IPS-18c (cell line): ENCODE results near the gene IMP3.

Experiments
- H3K4me3 ChIP-seq: 2 replicates; pipeline ENCODE4 v1.7.0; 2013; ENCODE audit warnings: low read depth, mild to moderate bottlenecking, low read length, moderate library complexity; ENCODE audit not compliant: insufficient read depth
- H3K9me3 ChIP-seq: one replicate; pipeline ENCODE4 v1.6.1; 2013; ENCODE audit warnings: mild to moderate bottlenecking, low read length, moderate library complexity; ENCODE audit not compliant: control insufficient read depth, insufficient read depth

The IMP3 gene

DNA sequence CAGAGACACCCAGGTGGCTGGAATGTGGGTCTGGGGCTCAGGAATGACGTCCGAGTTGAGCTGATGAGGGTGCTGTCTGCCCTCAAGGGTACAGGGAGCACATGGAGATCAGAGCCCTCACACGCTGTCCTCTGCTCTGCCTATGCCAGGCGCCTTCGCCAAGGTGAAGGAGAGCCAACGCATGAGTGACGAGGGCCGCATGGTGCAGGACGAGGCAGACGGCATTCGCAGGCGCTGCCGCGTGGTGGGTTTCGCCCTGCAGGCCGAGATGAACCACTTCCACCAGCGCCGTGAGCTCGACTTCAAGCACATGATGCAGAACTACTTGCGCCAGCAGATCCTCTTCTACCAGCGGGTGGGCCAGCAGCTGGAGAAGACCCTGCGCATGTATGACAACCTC lies 16.8 kb upstream of the IMP3 start:
- H3K4me3 ChIP-seq = no peak overlapping the region
- H3K9me3 ChIP-seq = no peaks in the 10 kb centered on the region

GRCh38 chr15:75656331-75656730 lies 16.3 kb upstream of the IMP3 start:
- H3K4me3 ChIP-seq = no peak overlapping the region
- H3K9me3 ChIP-seq = no peaks in the 10 kb centered on the region

- Histone ChIP-seq H3K4me3 (no peak overlapping the region), H3K9me3 (no peaks in the 10 kb centered on the region)
Measured at GRCh38 chr15:75655931-75656330, 15.9 kb upstream of the IMP3 start.

DNA sequence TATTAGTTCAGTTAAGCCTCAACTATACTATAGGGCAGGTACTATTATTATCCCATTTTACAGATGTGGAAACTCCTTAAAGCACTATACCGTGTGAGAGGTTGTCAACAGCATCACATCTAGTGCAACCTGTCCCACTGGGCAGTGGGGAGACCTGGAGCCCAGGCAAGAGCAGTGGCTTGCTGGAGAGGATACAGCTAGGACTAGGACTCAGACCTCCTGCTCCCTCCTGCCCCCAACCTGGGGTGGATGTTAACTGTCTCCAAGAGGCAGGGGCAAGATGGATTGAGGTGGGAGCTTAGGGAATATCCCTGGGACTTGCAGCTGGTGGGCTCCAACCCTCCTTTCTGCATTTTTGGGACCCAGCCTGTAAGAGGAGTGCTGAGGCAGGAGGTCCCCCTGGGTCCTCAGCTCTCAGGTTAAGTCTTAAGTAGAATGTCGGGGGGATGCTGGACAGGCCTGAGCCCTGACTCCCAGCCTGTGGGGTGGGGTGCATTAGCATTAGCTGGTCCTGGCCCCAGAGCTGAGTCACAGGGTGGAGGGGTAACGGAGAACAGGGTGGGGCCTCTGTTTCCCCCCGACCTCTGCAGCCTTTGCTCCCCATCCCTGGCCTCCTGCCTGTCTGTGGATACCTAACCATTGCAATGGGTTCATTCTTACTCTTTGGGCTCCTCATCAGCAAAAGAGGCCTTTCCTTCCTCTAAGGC lies 14.3 kb upstream of the IMP3 start:
- Histone ChIP-seq H3K9me3 (no peaks in the 10 kb centered on the region), H3K4me3 (no peak overlapping the region; the same call in 1 of the 2 replicates)

GRCh38 chr15:75653347-75653913 lies 13.4 kb upstream of the IMP3 start:
- no peaks in the 10 kb centered on the region for H3K9me3 ChIP-seq
- no peak overlapping the region for H3K4me3 ChIP-seq

- H3K4me3 ChIP-seq = 0 out of 2 replicates have a peak overlapping the region, but pooled peaks have one; percentile 24
Measured at GRCh38 chr15:75651810-75652543, 12.0 kb upstream of the IMP3 start.

GRCh38 chr15:75650908-75651809 lies 11.1 kb upstream of the IMP3 start:
- Histone ChIP-seq H3K9me3 (no peaks in the 10 kb centered on the region), H3K4me3 (peak overlapping the region; percentile 24)

More at GRCh38 chr15:75651810-75652543, 12.0 kb upstream of the IMP3 start:
- H3K9me3 ChIP-seq = no peaks in the 10 kb centered on the region

DNA sequence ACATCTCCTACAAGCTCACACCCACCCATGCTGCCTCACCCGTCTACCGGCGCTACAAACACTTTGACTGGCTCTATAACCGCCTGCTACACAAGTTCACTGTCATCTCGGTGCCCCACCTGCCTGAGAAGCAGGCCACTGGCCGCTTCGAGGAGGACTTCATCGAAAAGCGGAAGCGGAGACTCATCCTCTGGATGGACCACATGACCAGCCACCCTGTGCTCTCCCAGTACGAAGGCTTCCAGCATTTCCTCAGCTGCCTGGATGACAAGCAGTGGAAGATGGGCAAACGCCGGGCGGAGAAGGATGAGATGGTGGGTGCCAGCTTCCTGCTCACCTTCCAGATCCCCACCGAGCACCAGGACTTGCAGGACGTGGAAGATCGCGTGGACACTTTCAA lies 9.8 kb upstream of the IMP3 start:
- Histone ChIP-seq H3K9me3 (no peaks in the 10 kb centered on the region), H3K4me3 (peak overlapping the region; percentile 12; the same call in 1 of the 2 replicates)

GRCh38 chr15:75649045-75649761 lies 9.2 kb upstream of the IMP3 start:
- Histone ChIP-seq H3K4me3 (peak overlapping the region; percentile 95), H3K9me3 (no peaks in the 10 kb centered on the region)

DNA sequence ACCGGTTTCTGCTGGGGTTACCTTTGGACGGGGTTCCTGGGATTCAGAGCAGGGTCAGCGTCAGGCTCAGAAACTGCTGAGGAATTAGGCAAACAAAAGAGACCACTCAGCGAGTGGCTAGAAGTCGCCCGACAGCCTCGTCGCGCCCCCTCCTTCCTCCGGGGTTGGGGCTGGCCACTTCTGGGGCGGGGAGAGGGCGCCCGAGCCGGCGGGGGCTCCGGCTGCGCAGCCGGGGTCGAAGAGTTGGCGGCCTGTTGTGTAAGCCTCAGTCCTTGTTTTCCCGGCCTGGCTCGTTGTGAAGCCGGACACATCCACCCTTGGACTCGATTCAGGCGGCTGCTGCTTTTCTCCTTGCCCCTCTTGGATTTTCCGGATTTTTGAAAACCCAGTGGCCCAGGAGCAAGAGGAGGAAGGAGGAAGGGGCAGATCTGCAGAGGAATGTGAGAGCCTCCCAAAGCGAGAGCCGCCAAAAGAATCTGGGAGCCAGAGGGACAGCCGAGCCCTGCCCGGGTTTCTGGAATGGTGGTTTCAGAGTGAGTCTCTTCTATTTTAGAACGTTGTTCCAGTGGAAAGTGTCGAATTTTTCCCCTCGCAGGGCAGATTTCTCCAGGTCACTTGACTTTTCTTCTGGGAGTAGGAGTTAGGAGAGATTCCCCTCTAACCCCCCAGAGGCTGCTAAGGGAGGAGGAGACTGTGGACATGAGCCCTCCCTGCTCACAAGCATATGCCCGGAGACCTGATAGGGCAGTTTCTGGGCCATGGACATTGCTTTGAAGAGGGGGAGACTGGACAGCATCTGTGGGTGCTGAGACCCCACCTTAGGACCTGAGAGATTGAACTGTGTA lies 8.4 kb upstream of the IMP3 start:
- peak overlapping the region; percentile 95 for H3K4me3 ChIP-seq

GRCh38 chr15:75647370-75648155 lies 7.5 kb upstream of the IMP3 start, which contains the start of gene SNX33:
Gene SNX33, plus strand, starts transcription at chr15:75647912. Its CDS starts 1,191 bp downstream, at chr15:75649103.
- H3K4me3 ChIP-seq = peak within 1 kb of the TSS; percentile 95

More for the DNA sequence above, 8.4 kb upstream of the IMP3 start:
- no peaks in the 10 kb centered on the region for H3K9me3 ChIP-seq

DNA sequence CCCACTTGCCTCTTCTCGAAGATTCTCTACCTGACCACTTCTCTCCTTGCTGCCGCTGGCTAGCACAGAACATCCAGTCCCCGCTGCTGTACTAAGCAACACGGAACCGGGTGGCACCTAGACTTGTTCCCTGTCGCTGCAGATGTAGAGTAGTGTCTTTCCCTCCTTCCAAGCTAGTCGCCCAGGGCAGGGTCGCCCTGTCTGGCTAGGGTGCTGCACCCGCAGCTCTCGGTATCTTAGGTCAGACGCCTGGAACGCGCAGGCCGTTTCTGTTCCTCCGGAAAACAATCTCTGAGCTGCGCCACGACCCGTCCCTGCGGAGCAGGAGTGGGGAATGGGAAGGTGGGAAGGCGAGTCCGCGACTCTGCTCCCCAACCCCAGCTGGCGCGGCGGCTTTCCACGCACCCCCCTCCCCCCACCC lies 6.9 kb upstream of the IMP3 start:
- peak overlapping the region; percentile 95 for H3K4me3 ChIP-seq

More at GRCh38 chr15:75647370-75648155, 7.5 kb upstream of the IMP3 start, which contains the start of gene SNX33:
- no peaks in the 10 kb centered on the region for H3K9me3 ChIP-seq

DNA sequence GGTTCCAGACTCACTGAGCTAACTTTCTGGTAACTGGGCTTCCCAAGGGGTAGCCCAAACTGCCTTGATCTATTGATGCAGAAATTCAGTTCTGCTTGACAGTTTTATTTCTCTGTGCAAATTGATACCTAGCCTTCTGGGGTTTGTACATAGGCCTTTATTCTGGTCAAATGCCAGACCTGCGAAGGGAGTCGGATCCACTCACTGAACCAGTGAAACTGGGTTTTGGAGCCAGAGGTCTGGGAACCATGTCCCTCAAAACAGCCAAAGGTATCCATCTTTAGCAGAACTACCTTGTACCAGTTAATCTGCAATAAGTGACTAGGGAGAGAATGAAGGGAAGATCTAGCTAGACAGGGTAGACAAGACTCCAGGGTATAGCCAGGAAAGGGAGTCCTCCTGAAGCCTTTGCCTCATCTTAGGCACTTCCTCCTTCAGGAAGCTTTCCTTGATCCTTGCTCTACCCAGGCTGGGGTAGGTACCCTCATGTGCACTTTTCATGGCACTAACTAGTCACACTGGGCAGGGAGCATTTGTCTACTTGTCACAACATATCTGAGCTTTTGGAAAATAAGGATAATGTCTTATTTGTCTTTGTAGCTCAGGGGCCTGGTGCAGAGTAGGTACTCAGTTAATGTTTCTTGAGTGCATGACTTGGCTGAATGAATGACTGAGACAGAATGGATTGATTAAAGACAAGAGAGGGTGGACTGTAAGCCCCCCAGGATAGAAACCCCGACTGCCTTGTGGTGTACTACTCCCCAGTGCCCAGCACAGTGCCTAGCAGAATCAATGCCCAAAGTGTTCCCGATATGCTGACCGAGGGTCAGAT lies 6.3 kb upstream of the IMP3 start:
- H3K9me3 ChIP-seq = no peaks in the 10 kb centered on the region
- peak overlapping the region; percentile 95 for H3K4me3 ChIP-seq

More for the DNA sequence above, 6.9 kb upstream of the IMP3 start:
- no peaks in the 10 kb centered on the region for H3K9me3 ChIP-seq

- Histone ChIP-seq H3K4me3 (no peak overlapping the region), H3K9me3 (no peaks in the 10 kb centered on the region)
Measured at GRCh38 chr15:75644376-75644775, 4.4 kb upstream of the IMP3 start.
